ENCODE measurements around the gene PCDHGA9. TPM values are rescaled to one million over a fixed set of nuclear protein-coding genes. Genes with fewer than 3 reads are reported as not detected.
A peak's percentile ranks its signal among the peaks of the same experiment; 100 is the strongest.

PCDHGA9 gene
- total and polyA plus RNA-seq, 2 of the 8 experiments (the other 6 are each of a cell fraction or from before 2014, with no cell fraction given) = 0.79 to 1.1 TPM

DNA sequence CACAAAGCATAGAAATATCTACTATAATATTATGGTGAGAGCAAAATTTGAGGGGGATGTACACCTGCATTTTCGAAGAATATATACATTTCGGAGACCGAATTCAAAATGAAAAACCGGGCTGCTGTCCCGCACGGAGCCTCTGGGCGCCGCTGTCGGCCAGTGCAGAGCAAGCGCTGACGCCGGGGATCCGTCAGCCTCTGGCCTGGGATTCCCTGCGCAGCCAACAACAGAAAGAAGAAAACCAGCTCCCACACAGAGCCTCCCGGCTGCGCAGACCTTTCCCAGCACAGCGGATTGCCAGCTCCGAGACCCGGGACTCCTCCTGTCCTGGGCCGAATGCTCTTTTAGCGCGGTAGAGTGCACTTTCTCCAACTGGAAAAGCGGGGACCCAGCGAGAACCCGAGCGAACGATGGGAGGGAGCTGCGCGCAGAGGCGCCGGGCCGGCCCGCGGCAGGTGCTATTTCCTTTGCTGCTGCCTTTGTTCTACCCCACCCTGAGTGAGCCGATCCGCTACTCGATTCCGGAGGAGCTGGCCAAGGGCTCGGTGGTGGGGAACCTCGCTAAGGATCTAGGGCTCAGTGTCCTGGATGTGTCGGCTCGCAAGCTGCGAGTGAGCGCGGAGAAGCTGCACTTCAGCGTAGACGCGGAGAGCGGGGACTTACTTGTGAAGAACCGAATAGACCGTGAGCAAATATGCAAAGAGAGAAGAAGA is 5.4 kb downstream of the PCDHGA9 start, which contains the start of gene PCDHGB6 (continued):
- TF ChIP-seq, protein P1, sequence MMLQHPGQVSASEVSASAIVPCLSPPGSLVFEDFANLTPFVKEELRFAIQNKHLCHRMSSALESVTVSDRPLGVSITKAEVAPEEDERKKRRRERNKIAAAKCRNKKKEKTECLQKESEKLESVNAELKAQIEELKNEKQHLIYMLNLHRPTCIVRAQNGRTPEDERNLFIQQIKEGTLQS (IDR thresholded peaks at IDR 0.05; ENCODE audit: insufficient read depth, low read depth, low read length) = 0 out of 2 replicates have a peak, but pooled peaks have one; percentile 2
- TF ChIP-seq SUZ12 (IDR thresholded peaks at IDR 0.05; ENCODE audit: low read length) (peak; percentile 41; the same call in 1 of the 2 replicates), TBP (IDR thresholded peaks at IDR 0.05; ENCODE audit: low read depth, low read length) (0 out of 2 replicates have a peak, but pooled peaks have one; percentile 32), CREB1 (IDR thresholded peaks at IDR 0.05) (peak; percentile 56; the same call in 1 of the 2 replicates), NRF1 (IDR thresholded peaks at IDR 0.05; ENCODE audit: low read depth, low read length) (peak; percentile 34; the same call in 1 of the 2 replicates), TAF1 (IDR thresholded peaks at IDR 0.05; ENCODE audit: low read depth, low read length) (0 out of 2 replicates have a peak, but pooled peaks have one; percentile 58), SP4 (IDR thresholded peaks at IDR 0.05; ENCODE audit: low read length) (0 out of 2 replicates have a peak, but pooled peaks have one; percentile 49), ASH2L (IDR thresholded peaks at IDR 0.05; ENCODE audit: low read length) (peak; percentile 94), TEAD4 (IDR thresholded peaks at IDR 0.05; ENCODE audit: low read depth, low read length) (0 out of 2 replicates have a peak, but pooled peaks have one; percentile 8), POLR2A (IDR thresholded peaks at IDR 0.05; ENCODE audit: control extremely low read depth in 1 of 2, low read depth in 2 of 2, low read length in 2 of 2) (peak in 1 of 2 experiments; percentile 30; a peak in 1 of 3 replicates), KDM4A (IDR thresholded peaks at IDR 0.05; ENCODE audit: low read depth, low read length, severe bottlenecking) (peak; percentile 95), TAF7 (optimal IDR thresholded peaks at IDR 0.05; ENCODE audit: borderline replicate concordance, low read depth, low read length) (peak; percentile 23)
- TF ChIP-seq, protein P2, sequence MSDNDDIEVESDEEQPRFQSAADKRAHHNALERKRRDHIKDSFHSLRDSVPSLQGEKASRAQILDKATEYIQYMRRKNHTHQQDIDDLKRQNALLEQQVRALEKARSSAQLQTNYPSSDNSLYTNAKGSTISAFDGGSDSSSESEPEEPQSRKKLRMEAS (IDR thresholded peaks at IDR 0.05) = peak; percentile 18; the same call in 1 of the 2 replicates

All from H1 (cell line).